Neural progenitor cell (in vitro differentiated cells): ENCODE results near the gene PRKAG2. TPM values are rescaled to one million over a fixed set of nuclear protein-coding genes. Genes with fewer than 3 reads are reported as not detected.

Experiments used
- DNase-seq: peaks from one replicate; pipeline ENCODE4 v3.0.0-alpha.2; 2016; ENCODE audit warnings: low spot score
- H2AFZ ChIP-seq: fragments of 200-600 bp; sonication (generic); replicated peaks from 2 replicates; pipeline ENCODE4 v1.6.1; 2016; ENCODE audit warnings: antibody characterized with exemption
- H3F3A ChIP-seq: fragments of 200-600 bp; sonication (generic); 2 replicates; pipeline ENCODE4 v1.6.1; 2016; ENCODE audit warnings: antibody characterized with exemption, low read depth
- H3K27ac ChIP-seq: fragments of 200-600 bp; sonication (generic); 2 replicates; pipeline ENCODE4 v1.5.1; 2016; ENCODE audit warnings: mild to moderate bottlenecking
- H3K27me3 ChIP-seq: fragments of 200-600 bp; sonication (generic); 2 replicates; pipeline ENCODE4 v1.6.1; 2016; ENCODE audit warnings: mild to moderate bottlenecking, moderate library complexity
- H3K36me3 ChIP-seq: fragments of 200-600 bp; sonication (generic); 2 replicates; pipeline ENCODE4 v1.5.1; 2016
- H3K4me1 ChIP-seq: fragments of 200-600 bp; sonication (generic); 2 replicates; pipeline ENCODE4 v1.6.1; 2016; ENCODE audit warnings: mixed run types
- H3K4me2 ChIP-seq: fragments of 200-600 bp; sonication (generic); 2 replicates; pipeline ENCODE4 v1.6.1; 2016
- H3K4me3 ChIP-seq: fragments of 200-600 bp; sonication (generic); 2 replicates; pipeline ENCODE4 v1.5.1; 2016
- H3K79me2 ChIP-seq: fragments of 200-600 bp; sonication (generic); 2 replicates; pipeline ENCODE4 v1.6.1; 2016; ENCODE audit warnings: low read depth
- H3K9ac ChIP-seq: fragments of 200-600 bp; sonication (generic); 2 replicates; pipeline ENCODE4 v1.6.1; 2016
- H3K9me3 ChIP-seq: fragments of 200-600 bp; sonication (generic); 2 replicates; pipeline ENCODE4 v1.5.1; 2016; ENCODE audit warnings: low read depth
- H4K20me1 ChIP-seq: fragments of 200-600 bp; sonication (generic); 2 replicates; pipeline ENCODE4 v1.6.1; 2016; ENCODE audit warnings: low read depth
- H3K27ac Mint-ChIP-seq: 3 replicates; pipeline ENCODE4 v1.8.0; 2021; ENCODE audit warnings: mixed read lengths
- H3K27me3 Mint-ChIP-seq: 2 replicates; pipeline ENCODE4 v1.8.0; 2022; ENCODE audit warnings: low read depth, mild to moderate bottlenecking, inconsistent platforms, moderate library complexity, mixed read lengths; ENCODE audit not compliant: insufficient read depth
- H3K36me3 Mint-ChIP-seq: 3 replicates; pipeline ENCODE4 v1.8.0; 2021; ENCODE audit warnings: mixed read lengths
- H3K4me1 Mint-ChIP-seq: 3 replicates; pipeline ENCODE4 v1.8.0; 2021; ENCODE audit warnings: mixed read lengths
- H3K4me3 Mint-ChIP-seq: 3 replicates; pipeline ENCODE4 v1.8.0; 2021; ENCODE audit warnings: mild to moderate bottlenecking, moderate library complexity, mixed read lengths
- H3K9me3 Mint-ChIP-seq: 3 replicates; pipeline ENCODE4 v1.8.0; 2020; ENCODE audit warnings: mixed read lengths
- EZH2 ChIP-seq: fragments of 200-600 bp; sonication (generic); IDR thresholded peaks from 2 replicates; pipeline ENCODE4 v1.6.1; 2017; ENCODE audit warnings: antibody characterized with exemption, mild to moderate bottlenecking, moderate library complexity
- EZH2phosphoT487 ChIP-seq: fragments of 200-600 bp; sonication (generic); IDR thresholded peaks from 2 replicates; pipeline ENCODE4 v1.6.1; 2017; ENCODE audit warnings: antibody characterized with exemption
- total RNA-seq: library from RNA; depleted of rRNA; stranded (reverse); fragments of >200 nt; gene quantifications from 2 replicates; pipeline ENCODE4 v1.2.3, GENCODE V29; 2015; ENCODE audit warnings: low replicate concordance
- TF ChIP-seq, protein P1 (sequence below): fragments of 200-600 bp; sonication (generic); IDR thresholded peaks from 2 replicates; pipeline ENCODE4 v1.5.1; 2017; ENCODE audit warnings: antibody characterized with exemption, mild to moderate bottlenecking

PRKAG2 gene
- total RNA-seq, 1 donor from 2014 or later, result 11.4 TPM

DNA sequence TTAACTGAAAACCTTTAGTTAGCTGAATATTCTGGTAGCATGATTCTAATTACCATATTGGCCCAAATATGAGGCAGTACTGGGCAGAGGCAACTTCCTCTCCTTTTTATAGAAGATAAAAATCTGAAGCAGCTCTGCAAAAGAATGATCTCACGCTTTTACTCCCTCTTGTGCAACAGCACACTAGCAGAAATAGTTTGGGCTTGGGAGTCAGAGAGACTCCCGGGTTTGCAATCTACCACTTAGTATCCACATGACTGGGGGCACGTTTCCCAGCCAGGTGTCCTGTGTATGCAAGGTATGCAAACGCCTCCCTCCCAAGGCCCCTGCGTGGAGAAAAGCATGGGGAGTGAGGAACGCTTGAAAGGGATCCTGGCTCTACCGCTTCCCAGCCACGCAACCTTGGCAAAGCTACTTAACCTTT lies 310.0 kb downstream of the PRKAG2 start:
- no peak overlapping the region for H3K4me3 Mint-ChIP-seq
- no peak overlapping the region for H3K27ac Mint-ChIP-seq
- H3K4me2 ChIP-seq, result no peak overlapping the region

DNA sequence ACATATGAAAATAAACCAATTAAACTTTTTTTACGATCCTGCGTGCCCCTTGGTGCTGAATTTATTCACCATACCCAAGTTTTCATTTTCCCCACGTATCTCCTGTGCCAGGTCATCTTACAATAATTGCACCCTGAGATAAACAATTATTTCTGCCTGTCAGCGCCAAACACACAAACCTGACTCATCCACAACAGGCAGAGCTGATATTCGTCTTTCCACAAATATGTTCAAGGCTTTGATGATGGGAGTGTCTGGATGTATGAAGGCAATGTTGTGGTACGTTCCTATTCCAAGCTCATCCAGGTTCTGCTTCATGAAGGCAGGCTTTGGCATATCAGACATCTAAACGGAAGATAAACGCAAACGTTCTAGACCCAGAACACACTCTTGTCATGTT lies 311.4 kb downstream of the PRKAG2 start:
- Mint-ChIP-seq H3K4me3 (no peak overlapping the region), H3K4me1 (no peaks in the 10 kb centered on the region), H3K27ac (no peak overlapping the region), H3K36me3 (peaks cover 3% of the 10 kb centered on the region), H3K27me3 (no peaks in the 10 kb centered on the region), H3K9me3 (no peaks in the 10 kb centered on the region)
- DNase-seq, result no peak
- Histone ChIP-seq H2AFZ (no peak overlapping the region), H3K27ac (no peak overlapping the region), H3K9me3 (no peaks in the 10 kb centered on the region), H3K4me3 (no peak overlapping the region), H3K4me2 (no peak overlapping the region), H4K20me1 (no peaks in the 10 kb centered on the region), H3K4me1 (no peaks in the 10 kb centered on the region), H3K36me3 (no peaks in the 10 kb centered on the region), H3K27me3 (no peaks in the 10 kb centered on the region), H3K9ac (no peak overlapping the region), H3K79me2 (no peaks in the 10 kb centered on the region), H3F3A (no peaks in the 10 kb centered on the region)
- TF ChIP-seq EZH2, result no peak
- TF ChIP-seq, protein P1, sequence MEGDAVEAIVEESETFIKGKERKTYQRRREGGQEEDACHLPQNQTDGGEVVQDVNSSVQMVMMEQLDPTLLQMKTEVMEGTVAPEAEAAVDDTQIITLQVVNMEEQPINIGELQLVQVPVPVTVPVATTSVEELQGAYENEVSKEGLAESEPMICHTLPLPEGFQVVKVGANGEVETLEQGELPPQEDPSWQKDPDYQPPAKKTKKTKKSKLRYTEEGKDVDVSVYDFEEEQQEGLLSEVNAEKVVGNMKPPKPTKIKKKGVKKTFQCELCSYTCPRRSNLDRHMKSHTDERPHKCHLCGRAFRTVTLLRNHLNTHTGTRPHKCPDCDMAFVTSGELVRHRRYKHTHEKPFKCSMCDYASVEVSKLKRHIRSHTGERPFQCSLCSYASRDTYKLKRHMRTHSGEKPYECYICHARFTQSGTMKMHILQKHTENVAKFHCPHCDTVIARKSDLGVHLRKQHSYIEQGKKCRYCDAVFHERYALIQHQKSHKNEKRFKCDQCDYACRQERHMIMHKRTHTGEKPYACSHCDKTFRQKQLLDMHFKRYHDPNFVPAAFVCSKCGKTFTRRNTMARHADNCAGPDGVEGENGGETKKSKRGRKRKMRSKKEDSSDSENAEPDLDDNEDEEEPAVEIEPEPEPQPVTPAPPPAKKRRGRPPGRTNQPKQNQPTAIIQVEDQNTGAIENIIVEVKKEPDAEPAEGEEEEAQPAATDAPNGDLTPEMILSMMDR, result no peak

More for the DNA sequence above, 310.0 kb downstream of the PRKAG2 start:
- Histone ChIP-seq H2AFZ (no peak overlapping the region), H3K9me3 (no peaks in the 10 kb centered on the region), H3K4me3 (no peak overlapping the region), H3K36me3 (no peaks in the 10 kb centered on the region), H3K27me3 (no peaks in the 10 kb centered on the region), H3F3A (no peaks in the 10 kb centered on the region), H4K20me1 (no peaks in the 10 kb centered on the region), H3K4me1 (no peaks in the 10 kb centered on the region), H3K27ac (no peak overlapping the region), H3K9ac (no peak overlapping the region), H3K79me2 (no peaks in the 10 kb centered on the region)
- Mint-ChIP-seq H3K9me3 (no peaks in the 10 kb centered on the region), H3K36me3 (peaks cover 3% of the 10 kb centered on the region), H3K4me1 (no peaks in the 10 kb centered on the region), H3K27me3 (no peaks in the 10 kb centered on the region)
- no peak for TF ChIP-seq EZH2
- TF ChIP-seq, protein P1, result no peak
- TF ChIP-seq EZH2phosphoT487, result no peak
- DNase-seq, result no peak

DNA sequence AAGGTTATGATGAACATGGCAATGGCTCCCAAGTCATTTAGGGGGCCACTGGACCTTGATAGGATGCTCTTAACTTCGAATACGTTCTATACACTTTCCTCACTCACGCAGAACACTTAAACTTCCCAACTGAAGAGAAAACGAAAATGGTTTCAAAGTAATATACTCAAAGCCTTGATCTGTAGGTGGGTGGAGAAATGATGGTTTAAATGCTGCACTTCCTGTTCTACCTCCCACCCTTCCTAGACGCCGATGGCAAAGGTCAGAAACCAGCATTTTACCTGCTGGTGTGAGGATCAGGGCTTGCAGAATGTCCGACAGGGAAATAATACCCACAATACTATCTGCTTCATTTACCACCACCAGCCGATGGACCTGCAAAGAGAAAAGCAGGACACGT lies 316.7 kb downstream of the PRKAG2 start:
- H3K36me3 Mint-ChIP-seq, result peaks cover 3% of the 10 kb centered on the region
- H3K27ac ChIP-seq, result no peak overlapping the region
- no peaks in the 10 kb centered on the region for H3K27me3 ChIP-seq
- H3K4me3 ChIP-seq, result no peak overlapping the region
- no peaks in the 10 kb centered on the region for H3K4me1 Mint-ChIP-seq
- peak overlapping the region; percentile 13 for H3K9ac ChIP-seq
- H2AFZ ChIP-seq, result no peak overlapping the region
- H3K4me1 ChIP-seq, result no peaks in the 10 kb centered on the region
- H3K4me2 ChIP-seq, result no peak overlapping the region
- TF ChIP-seq EZH2 (no peak), EZH2phosphoT487 (no peak)
- TF ChIP-seq, protein P1, result no peak
- H3F3A ChIP-seq, result no peaks in the 10 kb centered on the region
- H4K20me1 ChIP-seq, result no peaks in the 10 kb centered on the region
- H3K27me3 Mint-ChIP-seq, result peaks cover 2% of the 10 kb centered on the region
- H3K36me3 ChIP-seq, result no peaks in the 10 kb centered on the region
- no peak overlapping the region for H3K4me3 Mint-ChIP-seq
- no peak overlapping the region for H3K27ac Mint-ChIP-seq
- H3K9me3 Mint-ChIP-seq, result no peaks in the 10 kb centered on the region
- H3K9me3 ChIP-seq, result no peaks in the 10 kb centered on the region
- DNase-seq, result no peak
- no peaks in the 10 kb centered on the region for H3K79me2 ChIP-seq
